K562 (cell line): ENCODE measurements around the gene GRIK5.

Experiments
- POLR2A ChIP-seq: fragments of 450-650 bp; conservative IDR thresholded peaks from 2 replicates; pipeline ENCODE4 v1.6.1; 2016
- POLR2AphosphoS2 ChIP-seq: IDR thresholded peaks from 2 replicates; pipeline ENCODE4 v1.6.1; 2012; ENCODE audit warnings: low read length, improper control_type of control experiment

GRCh38 chr19:42093926-42094325 lies 23.9 kb upstream of the GRIK5 start:
- TF ChIP-seq POLR2A = no peak
- TF ChIP-seq POLR2AphosphoS2 = no peak
